SK-N-SH (cell line): ENCODE measurements around the gene THY1. TPM values are rescaled to one million over a fixed set of nuclear protein-coding genes. Genes with fewer than 3 reads are reported as not detected.

Source experiments
- CTCF ChIA-PET: fragments of 300-600, 350-600 bp; formaldehyde crosslinking; extraction: SDS; loops from one replicate; lab custom pipeline; 2021; lab: Yijun Ruan, JAX
- POLR2A ChIA-PET: fragments of 350-600 bp; sonication (Branson Sonifier 250); formaldehyde crosslinking; extraction: SDS; loops from one replicate; lab custom pipeline; 2020; ENCODE audit warnings: antibody characterized with exemption, inconsistent platforms; lab: Yijun Ruan, JAX
- DNase-seq: peaks from one replicate; pipeline ENCODE4 v3.0.0; 2012
- H2AFZ ChIP-seq: fragments of 200-600 bp; sonication (generic); 2 replicates; pipeline ENCODE4 v1.8.1; 2016; ENCODE audit warnings: antibody characterized with exemption, mild to moderate bottlenecking, low read depth
- H3F3A ChIP-seq: fragments of 200-600 bp; sonication (generic); replicated peaks from 2 replicates; pipeline ENCODE3; 2016; ENCODE audit warnings: antibody characterized with exemption, mild to moderate bottlenecking; ENCODE audit not compliant: insufficient read depth
- H3K27ac ChIP-seq, 2 experiments: fragments of 200-500 bp in 1 of 2; fragments of 200-600 bp in 1 of 2; sonication (Bioruptor generic) in 1 of 2; sonication (generic), shearing (Covaris generic) in 1 of 2; 2 replicates each; pipeline versions ENCODE4 v1.5.1 to v1.6.1; 2014 to 2016; ENCODE audit warnings: low read depth in 2 of 2, inconsistent platforms in 1 of 2, low read length in 1 of 2, mild to moderate bottlenecking in 1 of 2, mixed read lengths in 1 of 2
- H3K27me3 ChIP-seq: fragments of 200-600 bp; sonication (generic), shearing (Covaris generic); 2 replicates; pipeline ENCODE4 v1.6.1; 2016; ENCODE audit warnings: mixed run types; ENCODE audit not compliant: insufficient read depth
- H3K36me3 ChIP-seq, 2 experiments: fragments of 200-500 bp in 1 of 2; fragments of 200-600 bp in 1 of 2; sonication (Bioruptor generic) in 1 of 2; sonication (generic) in 1 of 2; replicated peaks in 1 of 2; 2 replicates each; pipeline versions ENCODE3 to v1.5.1; 2014 to 2016; ENCODE audit warnings: low read length in 1 of 2, mild to moderate bottlenecking in 1 of 2; ENCODE audit not compliant: insufficient read depth in 2 of 2, control insufficient read depth in 1 of 2
- H3K4me1 ChIP-seq, 2 experiments: fragments of 200-500 bp in 1 of 2; fragments of 200-600 bp in 1 of 2; sonication (Bioruptor generic) in 1 of 2; sonication (generic), shearing (Covaris generic) in 1 of 2; 2 replicates each; pipeline versions ENCODE4 v1.5.1 to v1.6.1; 2014 to 2016; ENCODE audit warnings: low read depth in 1 of 2, low read length in 1 of 2, mixed run types in 1 of 2; ENCODE audit not compliant: insufficient read depth in 2 of 2, control insufficient read depth in 1 of 2
- H3K4me2 ChIP-seq: fragments of 200-600 bp; sonication (generic), shearing (Covaris generic); 2 replicates; pipeline ENCODE4 v1.6.1; 2017; ENCODE audit warnings: mixed run types
- H3K4me3 ChIP-seq, 2 experiments: fragments of 200-500 bp in 1 of 2; fragments of 200-600 bp in 1 of 2; sonication (Bioruptor generic) in 1 of 2; sonication (generic), shearing (Covaris generic) in 1 of 2; 2 replicates each; pipeline versions ENCODE4 v1.5.1 to v1.8.1; 2014 to 2016; ENCODE audit warnings: low read depth in 2 of 2, inconsistent platforms in 1 of 2, low read length in 1 of 2, mild to moderate bottlenecking in 1 of 2, mixed read lengths in 1 of 2, moderate library complexity in 1 of 2
- H3K79me2 ChIP-seq: fragments of 200-600 bp; sonication (generic); 2 replicates; pipeline ENCODE4 v1.8.1; 2017; ENCODE audit warnings: mild to moderate bottlenecking; ENCODE audit not compliant: insufficient read depth
- H3K9ac ChIP-seq: fragments of 200-600 bp; sonication (generic); 2 replicates; pipeline ENCODE4 v1.6.1; 2017; ENCODE audit warnings: mixed run types
- H3K9me2 ChIP-seq: fragments of 200-600 bp; sonication (generic); 2 replicates; pipeline ENCODE4 v1.6.1; 2017; ENCODE audit warnings: mixed run types
- H3K9me3 ChIP-seq: fragments of 200-600 bp; sonication (generic); 2 replicates; pipeline ENCODE4 v1.6.1; 2017; ENCODE audit warnings: mixed run types, mild to moderate bottlenecking, moderate library complexity
- H4K20me1 ChIP-seq: fragments of 200-600 bp; sonication (generic); 2 replicates; pipeline ENCODE4 v1.6.1; 2017; ENCODE audit warnings: mild to moderate bottlenecking, mixed run types; ENCODE audit not compliant: insufficient read depth
- CHD2 ChIP-seq: fragments of 150-350 bp; IDR thresholded peaks from 2 replicates; pipeline ENCODE4 v1.6.1; 2018; ENCODE audit warnings: low read length; ENCODE audit not compliant: partially characterized antibody
- EP300 ChIP-seq, 2 experiments: IDR thresholded peaks; 2 replicates each; pipeline versions ENCODE4 v1.4.0 to v1.6.1; 2012; ENCODE audit warnings: borderline replicate concordance in 1 of 2, low read depth in 1 of 2, low read length in 1 of 2
- EZH2phosphoT487 ChIP-seq: fragments of 200-600 bp; sonication (generic); IDR thresholded peaks from 2 replicates; pipeline ENCODE4 v1.6.1; 2017; ENCODE audit warnings: low read depth, mixed run types, mild to moderate bottlenecking, antibody characterized with exemption, moderate library complexity, borderline replicate concordance
- GABPA ChIP-seq: IDR thresholded peaks from 2 replicates; pipeline ENCODE4 v1.4.0; 2012; ENCODE audit warnings: low read depth, mild to moderate bottlenecking
- IRF3 ChIP-seq: fragments of 150-350 bp; IDR thresholded peaks from 2 replicates; pipeline ENCODE4 v1.6.1; 2016; ENCODE audit warnings: mild to moderate bottlenecking, low read depth, low read length
- NFIC ChIP-seq: IDR thresholded peaks from 2 replicates; pipeline ENCODE4 v1.4.0; 2012; ENCODE audit warnings: borderline replicate concordance
- NRF1 ChIP-seq: IDR thresholded peaks from 2 replicates; pipeline ENCODE4 v1.6.1; 2012; ENCODE audit warnings: low read depth, mild to moderate bottlenecking, low read length
- PBX3 ChIP-seq: IDR thresholded peaks from 2 replicates; pipeline ENCODE4; 2012
- POLR2AphosphoS5 ChIP-seq: IDR thresholded peaks from 2 replicates; pipeline ENCODE4 v1.6.1; 2012; ENCODE audit warnings: low read depth, low read length
- RAD21 ChIP-seq: IDR thresholded peaks from 2 replicates; pipeline ENCODE4 v1.6.1; 2012; ENCODE audit warnings: mild to moderate bottlenecking, low read length
- RXRA ChIP-seq: IDR thresholded peaks from 2 replicates; pipeline ENCODE4 v1.4.0; 2012; ENCODE audit warnings: low read depth, mild to moderate bottlenecking, borderline replicate concordance
- SMC3 ChIP-seq: IDR thresholded peaks from 2 replicates; pipeline ENCODE4 v1.6.1; 2012; ENCODE audit warnings: low read depth, low read length, improper control_type of control experiment
- TAF1 ChIP-seq: IDR thresholded peaks from 2 replicates; pipeline ENCODE4 v1.6.1; 2012; ENCODE audit warnings: low read depth, mild to moderate bottlenecking, low read length, moderate library complexity, borderline replicate concordance
- USF1 ChIP-seq: IDR thresholded peaks from 2 replicates; pipeline ENCODE4 v1.4.0; 2012; ENCODE audit warnings: low read depth, borderline replicate concordance
- USF2 ChIP-seq: fragments of 150-350 bp; IDR thresholded peaks from 2 replicates; pipeline ENCODE4 v1.6.1; 2017; ENCODE audit warnings: antibody characterized with exemption, low read length, low read depth, borderline replicate concordance
- ZBTB33 ChIP-seq: IDR thresholded peaks from 2 replicates; pipeline ENCODE4 v1.4.0; 2012; ENCODE audit warnings: low read depth, borderline replicate concordance
- WGBS: methylation state at CpG from one replicate; pipeline ENCODE4 v1.1.6; 2017; ENCODE audit warnings: low lambda C conversion rate; 5-methylcytosine and 5-hydroxymethylcytosine counted together
- polyA plus RNA-seq, 3 experiments: library from polyadenylated mRNA; depleted of rRNA; stranded (reverse); fragments of >200 nt; gene quantifications; 2 replicates each; pipeline ENCODE4 v1.2.3, GENCODE V29; 2012

The THY1 gene
- polyA plus RNA-seq, 1 of the 3 experiments (the other 2 are of a cell fraction), result 1,091 TPM

GRCh38 chr11:119396835-119397234, 26.1 kb downstream of the THY1 start (continued):
- TF ChIP-seq IRF3 (no peak), POLR2AphosphoS5 (no peak)

- H3K4me2 ChIP-seq, result no peak overlapping the region
- DNase-seq, result no peak
- no peak overlapping the region for H2AFZ ChIP-seq
- H3K4me3 ChIP-seq, result no peak overlapping the region
- H3F3A ChIP-seq, result no peaks in the 10 kb centered on the region
- no peaks in the 10 kb centered on the region for H3K36me3 ChIP-seq
- H3K4me1 ChIP-seq, result no peaks in the 10 kb centered on the region
- 85% methylated on average over 7 of the region's 7 CpGs for WGBS
- H3K9me3 ChIP-seq, result no peaks in the 10 kb centered on the region
- H3K27ac ChIP-seq, result no peak overlapping the region
- no peak for TF ChIP-seq EP300 (IDR thresholded peaks at IDR 0.05; ENCODE audit: borderline replicate concordance in 1 of 2, low read depth in 1 of 2, low read length in 1 of 2)
- no peak for TF ChIP-seq GABPA
- no peak for TF ChIP-seq SMC3
- TF ChIP-seq EZH2phosphoT487, result no peak
- no peak for TF ChIP-seq ZBTB33
- no peak for TF ChIP-seq RXRA
- TF ChIP-seq USF2, result no peak
- no peak for TF ChIP-seq CHD2
- no peak for TF ChIP-seq TAF1
- TF ChIP-seq USF1, result no peak
- no peak for TF ChIP-seq PBX3
- no peak for TF ChIP-seq NRF1
- no peak for TF ChIP-seq NFIC
- no peak for TF ChIP-seq RAD21
- TF ChIP-seq IRF3, result no peak
- ChIA-PET CTCF (interaction anchor here (0.6 to 3.7 kb wide), 5 partner anchors 10 to 67 kb away, joined by 3 to 16 read pairs (median 6); partner anchors contain the start of genes THY1 and USP2), POLR2A (no interaction called here)
- no peak overlapping the region for H3K9ac ChIP-seq
- no peaks in the 10 kb centered on the region for H3K9me2 ChIP-seq
- H3K27me3 ChIP-seq, result no peaks in the 10 kb centered on the region
- no peaks in the 10 kb centered on the region for H3K79me2 ChIP-seq
- no peaks in the 10 kb centered on the region for H4K20me1 ChIP-seq
Measured at GRCh38 chr11:119391275-119391674, 31.7 kb downstream of the THY1 start.
